MM.1S (cell line): Measurements from ENCODE around the gene CSNK1D.
A peak's percentile ranks its signal among the peaks of the same experiment; 100 is the strongest.

Source experiments
- DNase-seq: peaks from one replicate; pipeline ENCODE4 v3.0.0-alpha.2; 2015
- H2AFZ ChIP-seq: fragments of 300-600 bp; sonication (generic); 2 replicates; pipeline ENCODE4 v1.6.0; 2016; ENCODE audit warnings: antibody characterized with exemption, low read length
- H3F3A ChIP-seq: fragments of 300-600 bp; sonication (generic); 2 replicates; pipeline ENCODE4 v1.6.1; 2016; ENCODE audit warnings: mild to moderate bottlenecking, antibody characterized with exemption, low read length, moderate library complexity, mixed read lengths; ENCODE audit not compliant: insufficient read depth
- H3K27ac ChIP-seq: fragments of 300-600 bp; sonication (generic); 2 replicates; pipeline ENCODE4 v1.5.1; 2016; ENCODE audit warnings: mild to moderate bottlenecking, low read length
- H3K27me3 ChIP-seq: fragments of 300-600 bp; sonication (generic); replicated peaks from 2 replicates; pipeline ENCODE4 v1.6.0; 2016; ENCODE audit warnings: low read length; ENCODE audit not compliant: insufficient read depth
- H3K36me3 ChIP-seq: fragments of 300-600 bp; sonication (generic); replicated peaks from 2 replicates; pipeline ENCODE4 v1.6.1; 2016; ENCODE audit warnings: mild to moderate bottlenecking, low read length, mixed read lengths; ENCODE audit not compliant: insufficient read depth
- H3K4me1 ChIP-seq: fragments of 300-600 bp; sonication (generic); 2 replicates; pipeline ENCODE4 v1.6.1; 2016; ENCODE audit warnings: low read length, mixed read lengths
- H3K4me2 ChIP-seq: fragments of 300-600 bp; sonication (generic); 2 replicates; pipeline ENCODE4 v1.6.0; 2016; ENCODE audit warnings: low read depth, low read length
- H3K4me3 ChIP-seq: fragments of 300-600 bp; sonication (generic); 2 replicates; pipeline ENCODE4 v1.5.1; 2016; ENCODE audit warnings: low read length, mixed read lengths
- H3K79me2 ChIP-seq: fragments of 300-600 bp; sonication (generic); 2 replicates; pipeline ENCODE4 v1.6.1; 2016; ENCODE audit warnings: mixed run types, low read length, mixed read lengths
- H3K9ac ChIP-seq: fragments of 300-600 bp; sonication (generic); 2 replicates; pipeline ENCODE4 v1.6.1; 2016; ENCODE audit warnings: low read length, mixed read lengths
- H3K9me2 ChIP-seq: fragments of 300-600 bp; sonication (generic); replicated peaks from 2 replicates; pipeline ENCODE4 v1.6.1; 2016; ENCODE audit warnings: mild to moderate bottlenecking, low read length, mixed read lengths; ENCODE audit not compliant: insufficient read depth
- H3K9me3 ChIP-seq: fragments of 300-600 bp; sonication (generic); replicated peaks from 2 replicates; pipeline ENCODE4 v1.6.1; 2016; ENCODE audit warnings: mild to moderate bottlenecking, low read length, mixed read lengths; ENCODE audit not compliant: insufficient read depth
- H4K20me1 ChIP-seq: fragments of 300-600 bp; sonication (generic); 2 replicates; pipeline ENCODE4 v1.6.1; 2016; ENCODE audit warnings: mild to moderate bottlenecking, low read length, moderate library complexity, mixed read lengths; ENCODE audit not compliant: insufficient read depth
- CTCF ChIP-seq: fragments of 300-600 bp; sonication (generic); IDR thresholded peaks from 2 replicates; pipeline ENCODE4 v1.5.1; 2016; ENCODE audit warnings: antibody characterized with exemption, low read length, mixed read lengths
- EZH2 ChIP-seq: fragments of 300-600 bp; sonication (generic); optimal IDR thresholded peaks from 2 replicates; pipeline ENCODE3; 2017; ENCODE audit warnings: low read depth, mild to moderate bottlenecking, antibody characterized with exemption, low read length, mixed read lengths
- EZH2phosphoT487 ChIP-seq: fragments of 300-600 bp; sonication (generic); IDR thresholded peaks from 2 replicates; pipeline ENCODE4 v1.6.1; 2018; ENCODE audit warnings: antibody characterized with exemption, low read length

The CSNK1D gene

DNA sequence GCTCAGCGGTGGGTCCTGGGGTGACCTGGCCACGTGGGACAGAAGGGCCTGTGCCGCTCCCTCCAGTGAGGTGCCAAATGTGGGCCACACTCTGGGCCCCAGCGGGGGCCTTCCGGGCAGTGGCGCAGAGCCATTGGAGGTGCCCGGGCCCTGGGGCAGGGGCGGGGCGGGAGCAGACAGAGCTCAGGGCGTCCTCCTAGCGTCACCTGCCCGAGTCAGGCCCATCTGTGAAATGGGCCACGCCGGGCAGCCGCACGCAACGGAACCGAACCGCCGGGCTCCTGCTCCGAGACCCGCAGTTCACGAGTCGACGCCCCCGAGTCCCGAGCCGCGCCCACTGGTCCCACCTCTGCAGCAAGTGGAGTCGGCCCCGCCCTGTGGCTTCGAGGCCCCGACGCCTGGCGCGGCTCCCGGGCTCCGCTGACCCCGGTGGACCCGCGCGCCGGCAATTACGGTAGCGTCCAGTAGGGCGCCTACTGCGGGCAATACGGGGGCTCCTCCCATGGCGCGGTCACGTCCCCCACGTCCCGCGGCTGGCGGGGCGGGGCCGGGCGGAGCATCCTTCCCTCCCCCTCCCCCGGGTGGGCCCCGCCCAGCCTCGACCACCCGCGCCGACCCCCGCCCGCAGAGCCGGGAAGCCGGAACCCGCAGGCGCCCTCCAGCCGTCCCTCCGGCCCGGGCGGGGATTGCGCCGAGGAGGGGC lies 42.7 kb downstream of the CSNK1D start:
- Histone ChIP-seq H3K79me2 (0 out of 2 replicates have a peak, but pooled peaks cover 5% of the 10 kb centered on the region), H2AFZ (no peak overlapping the region), H3K27me3 (no peaks in the 10 kb centered on the region), H3K4me1 (peaks cover 12% of the 10 kb centered on the region), H3F3A (peaks cover 6% of the 10 kb centered on the region), H3K9me3 (no peaks in the 10 kb centered on the region), H4K20me1 (no peaks in the 10 kb centered on the region), H3K9me2 (no peaks in the 10 kb centered on the region), H3K4me2 (peak overlapping the region; percentile 55; the same call in 1 of the 2 replicates), H3K27ac (no peak overlapping the region), H3K36me3 (no peaks in the 10 kb centered on the region), H3K4me3 (peak overlapping the region; percentile 25; the same call in 1 of the 2 replicates), H3K9ac (no peak overlapping the region)
- TF ChIP-seq EZH2phosphoT487 (no peak), CTCF (0 out of 2 replicates have a peak, but pooled peaks have one; percentile 10)
- DNase-seq, result peak; percentile 27

DNA sequence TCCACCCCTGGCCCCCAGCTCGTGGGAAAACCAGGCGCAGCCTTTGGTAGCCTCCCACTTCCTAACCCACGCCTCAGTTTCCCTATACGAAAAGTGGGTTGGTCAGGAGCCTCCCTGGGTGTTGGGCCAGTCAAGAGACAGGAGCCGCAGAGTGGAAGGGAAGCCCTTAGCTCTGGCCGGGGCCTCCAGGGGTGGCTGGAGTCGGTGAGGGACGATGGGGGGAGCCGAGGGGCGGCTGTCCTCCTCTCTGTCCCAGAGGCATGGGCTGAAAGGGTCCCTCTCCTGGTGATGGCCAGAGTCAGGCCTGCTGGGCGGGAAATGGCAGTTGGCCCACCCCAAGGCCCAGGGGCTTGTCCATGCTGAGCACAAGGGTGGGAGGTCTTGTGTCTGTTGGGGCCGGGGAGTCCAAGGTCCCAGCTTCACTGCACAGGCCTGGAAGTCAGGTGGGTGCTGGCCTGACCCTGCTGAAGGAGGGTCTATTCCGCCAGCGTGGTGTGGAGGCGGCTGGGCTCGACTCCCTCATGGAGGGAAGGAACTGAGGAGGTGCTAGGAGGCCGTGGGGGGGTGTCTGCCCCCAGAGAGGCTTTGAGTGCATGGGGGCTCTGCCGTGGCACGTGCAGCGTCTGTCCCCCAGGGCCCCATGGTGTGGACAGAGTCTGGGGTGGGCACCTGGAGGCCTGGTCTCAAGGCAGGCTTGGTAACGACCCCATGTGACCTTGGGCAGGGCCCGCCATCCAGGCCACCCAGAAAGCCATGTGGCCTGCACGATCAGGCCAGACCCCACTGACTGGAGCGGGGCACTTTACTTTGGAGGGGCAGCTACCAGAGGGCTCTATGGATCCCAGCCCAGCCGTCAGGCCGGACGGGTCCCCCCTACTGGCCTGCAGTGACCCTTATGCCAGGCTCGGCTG lies 43.5 kb downstream of the CSNK1D start:
- no peak overlapping the region for H3K9ac ChIP-seq
- no peak for DNase-seq
- H3K79me2 ChIP-seq, result 0 out of 2 replicates have a peak, but pooled peaks cover 5% of the 10 kb centered on the region
- H3K27ac ChIP-seq, result no peak overlapping the region
- H3F3A ChIP-seq, result peaks cover 6% of the 10 kb centered on the region
- H3K27me3 ChIP-seq, result no peaks in the 10 kb centered on the region
- H3K36me3 ChIP-seq, result no peaks in the 10 kb centered on the region
- no peak overlapping the region for H3K4me3 ChIP-seq
- H3K4me2 ChIP-seq, result peak overlapping the region; percentile 57; the same call in 1 of the 2 replicates
- H2AFZ ChIP-seq, result no peak overlapping the region
- H3K9me3 ChIP-seq, result no peaks in the 10 kb centered on the region
- H3K9me2 ChIP-seq, result no peaks in the 10 kb centered on the region
- no peak for TF ChIP-seq EZH2phosphoT487
- no peak for TF ChIP-seq CTCF
- no peak for TF ChIP-seq EZH2
- H3K4me1 ChIP-seq, result peaks cover 12% of the 10 kb centered on the region
- H4K20me1 ChIP-seq, result no peaks in the 10 kb centered on the region

DNA sequence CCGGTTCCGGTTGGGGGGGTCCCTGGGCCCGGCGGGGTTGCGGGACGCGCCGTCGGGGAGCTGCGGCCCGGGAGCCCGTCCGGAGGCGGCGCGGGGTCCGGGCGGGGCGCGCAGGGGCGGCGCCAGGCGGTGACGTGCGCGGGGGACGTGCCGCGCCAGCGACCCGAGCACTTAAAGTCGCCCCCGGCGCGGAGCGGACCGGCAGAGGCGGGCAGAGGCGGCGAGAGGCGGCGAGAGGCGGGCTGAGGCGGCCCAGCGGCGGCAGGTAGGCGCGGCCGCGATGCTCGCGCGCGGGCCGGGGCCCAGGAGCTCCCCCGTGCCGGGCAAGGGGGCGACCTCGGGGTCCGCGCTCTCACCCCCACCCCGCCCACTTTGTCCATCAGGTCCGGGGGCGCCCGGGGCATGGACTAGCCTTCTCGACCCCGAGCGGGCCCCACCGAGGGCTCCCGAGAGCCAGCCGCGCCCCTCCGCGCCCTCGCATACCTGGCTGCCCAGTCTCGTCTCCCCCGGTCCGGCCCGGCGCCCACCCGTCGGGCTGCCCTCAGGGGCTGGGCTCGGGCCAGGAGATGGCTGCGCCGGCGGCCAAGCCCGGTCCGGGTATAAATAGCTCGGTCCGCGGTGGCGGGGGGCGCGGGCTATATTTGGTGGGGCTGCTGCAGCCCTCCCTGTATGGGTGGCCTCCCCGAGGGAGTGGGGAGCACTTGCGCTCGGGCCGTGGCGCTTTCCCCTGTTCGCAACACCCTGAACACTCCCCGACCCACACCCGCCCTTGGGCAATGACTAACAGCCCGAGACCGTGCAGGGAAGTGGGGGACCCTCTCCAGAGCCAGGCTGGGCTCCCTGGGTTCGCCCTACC lies 44.4 kb downstream of the CSNK1D start, which contains the start of gene SLC16A3:
Gene SLC16A3, plus strand, starts transcription at position 201 of the 856 bp plus-strand sequence. CDS start 6,967 bp downstream, outside the sequence.
- H3K4me1 ChIP-seq, result peaks cover 12% of the 10 kb centered on the region

More for the DNA sequence above, 44.4 kb downstream of the CSNK1D start, which contains the start of gene SLC16A3:
- TF ChIP-seq CTCF, result no peak
- TF ChIP-seq EZH2phosphoT487, result no peak
- no peak for TF ChIP-seq EZH2
- peak; percentile 46 for DNase-seq
- no peaks in the 10 kb centered on the region for H3K27me3 ChIP-seq
- 0 out of 2 replicates have a peak, but pooled peaks cover 5% of the 10 kb centered on the region for H3K79me2 ChIP-seq
- H3K9me3 ChIP-seq, result no peaks in the 10 kb centered on the region
- H3K36me3 ChIP-seq, result no peaks in the 10 kb centered on the region
- no peaks in the 10 kb centered on the region for H4K20me1 ChIP-seq
- H2AFZ ChIP-seq, result peak within 1 kb of the TSS; percentile 90
- H3F3A ChIP-seq, result peaks cover 6% of the 10 kb centered on the region
- peak within 1 kb of the TSS; percentile 94 for H3K4me3 ChIP-seq
- H3K27ac ChIP-seq, result peak within 1 kb of the TSS; percentile 45; the same call in 1 of the 2 replicates
- no peaks in the 10 kb centered on the region for H3K9me2 ChIP-seq
- H3K9ac ChIP-seq, result peak within 1 kb of the TSS; percentile 79
- peak within 1 kb of the TSS; percentile 91 for H3K4me2 ChIP-seq
